HUDEP-2 (cell line): ENCODE data around the gene UNCX.

Experiments
- DNase-seq, 76 experiments: peaks; one replicate each; lab custom pipeline; 2025; ENCODE audit not compliant: unreplicated experiment in 76 of 76; lab: John Stamatoyannopoulos, UW

UNCX gene

DNA sequence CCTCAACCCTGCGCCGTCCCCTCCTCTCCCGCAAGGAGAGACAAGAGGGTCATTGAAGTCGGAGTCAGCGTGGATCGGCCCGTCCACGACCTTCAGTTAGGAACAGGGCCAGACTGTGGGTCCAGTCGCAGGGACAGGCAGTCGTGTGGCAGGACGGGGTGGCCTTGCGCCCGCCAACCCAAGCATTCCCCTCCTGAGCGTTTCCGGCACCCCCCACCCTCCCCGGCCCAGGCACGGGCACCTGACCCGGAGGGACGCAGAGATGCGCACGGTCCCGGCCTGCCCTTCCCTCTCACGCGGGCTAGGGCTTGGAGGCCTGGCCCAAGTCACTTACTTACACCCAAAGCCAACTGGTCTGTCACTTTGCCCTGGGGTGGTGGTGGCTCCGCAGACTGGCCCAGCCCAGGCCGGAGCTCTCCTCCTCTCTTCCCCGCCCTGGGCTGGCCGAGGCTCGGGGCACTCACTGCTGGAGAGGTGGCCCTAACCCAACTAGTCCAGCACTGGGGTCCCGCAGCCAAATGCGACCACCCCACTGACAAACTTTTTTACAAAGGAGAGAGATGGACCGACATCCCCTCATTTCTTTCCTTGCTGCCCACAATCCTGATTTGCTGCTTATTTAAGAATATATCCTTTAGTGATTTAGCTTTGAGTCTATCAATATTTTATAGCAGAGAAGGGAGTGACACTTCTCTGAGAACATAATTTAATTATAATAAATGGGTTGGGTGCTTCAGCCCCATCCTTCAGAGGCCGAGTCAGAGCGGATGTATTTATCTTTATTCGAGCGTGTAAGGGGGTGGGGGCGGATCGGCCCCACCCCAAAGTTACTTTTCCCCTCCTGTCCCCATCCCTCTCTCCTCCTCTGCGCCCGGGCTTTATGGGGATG is 1.2 kb upstream of the UNCX start:
- no peak for DNase-seq

DNA sequence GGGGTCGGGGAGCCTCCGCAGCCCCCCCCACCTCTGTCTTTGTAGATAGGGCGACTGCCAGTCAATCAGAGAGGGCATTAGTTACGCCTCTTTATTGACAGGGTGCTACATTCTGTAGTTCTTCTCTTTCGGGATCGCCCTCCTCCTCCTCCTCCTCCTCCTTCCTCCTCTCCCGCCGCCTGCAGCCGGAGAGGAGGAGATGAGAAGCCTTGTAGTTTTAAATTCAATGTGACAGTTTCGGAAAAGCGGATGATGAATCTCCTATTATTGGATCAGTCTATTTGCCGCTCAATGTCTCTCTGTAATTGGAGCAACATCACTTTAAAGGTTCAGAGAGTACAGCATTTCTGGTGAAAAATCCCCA is 587 bp upstream of the UNCX start:
- DNase-seq, result no peak

DNA sequence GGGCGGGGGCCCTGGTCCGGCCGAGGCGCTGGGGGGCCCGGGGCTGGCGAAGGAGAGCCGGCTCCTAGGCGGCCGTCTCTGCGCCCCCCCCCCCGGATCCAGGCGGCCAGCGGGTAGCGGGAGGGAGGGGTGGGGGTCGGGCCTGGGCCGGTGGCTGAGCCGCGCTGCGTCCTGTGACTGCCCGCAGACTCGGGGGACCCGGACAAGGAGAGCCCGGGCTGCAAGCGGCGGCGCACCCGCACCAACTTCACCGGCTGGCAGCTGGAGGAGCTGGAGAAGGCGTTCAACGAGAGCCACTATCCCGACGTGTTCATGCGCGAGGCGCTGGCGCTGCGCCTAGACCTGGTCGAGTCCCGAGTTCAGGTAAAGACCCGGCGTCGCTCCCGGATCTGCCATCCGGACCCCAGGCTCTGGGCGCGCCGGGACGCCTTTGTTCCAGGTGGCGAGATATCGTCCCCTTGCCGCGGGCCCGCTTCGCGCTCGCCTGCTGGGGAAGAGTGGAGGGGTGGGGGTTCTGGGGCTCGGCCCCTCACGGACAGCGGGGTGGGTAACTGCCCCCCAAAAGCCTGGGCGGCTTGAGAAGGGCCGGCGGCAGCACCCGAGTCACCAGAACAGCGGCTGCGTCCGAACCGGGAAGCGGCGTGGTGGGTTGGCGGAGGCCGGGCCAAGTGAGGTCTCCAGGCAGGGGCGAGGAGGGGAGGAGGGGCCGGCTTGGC is 819 bp downstream of the UNCX start:
- DNase-seq, result no peak

DNA sequence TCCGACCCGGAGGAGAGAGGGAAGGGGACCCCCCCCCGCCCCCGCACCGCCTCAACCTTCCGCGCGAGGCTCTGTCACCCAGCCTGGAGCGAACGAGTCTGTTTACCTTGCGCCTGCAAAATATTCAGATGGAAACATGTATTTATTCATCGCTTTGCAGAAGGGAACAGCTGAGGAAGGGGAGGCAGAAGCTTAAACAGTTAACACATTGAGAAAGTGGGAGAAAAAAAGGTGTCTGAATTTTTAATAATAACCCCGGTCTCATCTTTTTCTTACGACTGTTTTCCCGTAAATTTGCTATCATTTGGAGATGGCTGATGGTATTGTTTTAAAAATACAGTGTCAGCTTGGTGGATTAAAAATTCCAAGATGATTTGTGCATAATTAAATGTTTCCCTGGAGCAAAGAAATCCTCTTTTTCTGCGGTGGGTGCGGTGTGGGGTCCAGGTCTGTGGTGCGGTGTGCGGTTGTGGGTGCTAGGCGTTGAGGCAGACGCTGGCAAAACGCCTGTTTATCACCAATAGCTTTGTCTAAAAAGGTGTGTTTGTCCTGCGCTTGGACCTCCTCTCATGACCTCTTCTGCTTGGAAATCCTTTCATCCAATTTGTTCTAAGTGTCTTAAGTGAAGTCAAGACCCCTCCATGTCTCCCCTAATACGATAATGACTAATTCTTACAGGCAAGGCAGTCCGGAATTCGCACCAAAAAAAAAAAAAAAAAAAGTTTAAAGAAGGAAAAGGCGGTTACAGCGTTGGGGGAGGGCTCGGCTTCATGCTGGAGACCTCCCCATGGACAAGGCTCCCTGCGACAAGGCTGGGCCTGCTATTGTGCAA is 1.6 kb downstream of the UNCX start:
- DNase-seq, result no peak

DNA sequence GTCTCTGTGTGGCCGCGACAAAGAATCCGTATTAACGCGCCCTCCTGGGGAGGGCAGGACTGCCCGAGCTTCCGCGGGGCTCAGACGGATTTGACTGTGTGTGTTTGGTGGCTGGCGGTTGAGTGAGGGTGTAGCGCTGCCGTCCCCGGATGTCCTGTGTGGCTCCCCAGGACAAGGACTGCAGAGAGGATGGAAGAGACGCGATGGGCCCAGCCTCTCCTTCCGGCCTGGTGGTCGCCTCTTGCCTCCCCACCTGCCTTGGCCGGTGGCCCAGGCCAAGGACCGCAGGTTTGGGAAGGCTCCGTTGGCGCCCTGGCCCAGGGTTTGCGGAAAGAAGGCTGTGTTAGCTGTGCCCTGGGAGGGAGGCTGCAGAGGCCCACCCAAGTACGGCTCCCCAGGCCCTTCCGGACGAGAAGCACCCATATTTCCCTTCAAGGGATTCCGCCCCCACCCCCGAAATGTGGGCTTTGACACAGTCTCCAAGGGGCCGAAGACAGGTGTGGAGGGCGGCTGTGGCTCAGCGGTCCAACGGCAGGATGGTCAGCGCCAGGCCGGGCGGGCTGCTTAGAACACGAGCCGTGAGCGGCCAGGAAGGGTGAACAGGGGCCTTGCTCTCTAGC is 2.3 kb downstream of the UNCX start:
- DNase-seq, result no peak

DNA sequence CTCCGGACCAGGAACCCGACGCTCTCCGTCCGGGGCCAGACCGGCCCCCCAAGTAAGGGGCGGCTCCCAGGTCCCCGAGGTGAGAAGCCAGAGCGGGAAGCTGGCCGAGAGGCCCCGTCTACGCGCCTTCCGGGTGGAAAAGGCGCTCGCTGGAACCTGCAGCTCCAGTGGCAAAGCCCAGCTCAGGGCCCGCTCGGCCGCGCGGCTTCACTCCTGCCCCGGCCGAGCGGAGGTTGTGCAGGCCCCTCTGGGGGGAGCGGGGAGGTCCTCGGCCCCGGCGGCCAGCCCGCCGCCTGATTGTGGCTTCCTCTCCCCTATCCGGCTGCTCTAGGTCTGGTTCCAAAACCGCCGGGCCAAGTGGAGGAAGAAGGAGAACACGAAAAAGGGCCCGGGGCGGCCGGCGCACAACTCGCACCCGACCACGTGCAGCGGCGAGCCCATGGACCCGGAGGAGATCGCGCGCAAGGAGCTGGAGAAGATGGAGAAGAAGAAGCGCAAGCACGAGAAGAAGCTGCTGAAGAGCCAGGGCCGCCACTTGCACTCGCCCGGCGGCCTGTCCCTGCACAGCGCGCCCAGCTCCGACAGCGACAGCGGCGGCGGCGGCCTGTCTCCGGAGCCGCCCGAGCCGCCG is 2.9 kb downstream of the UNCX start:
- no peak for DNase-seq

DNA sequence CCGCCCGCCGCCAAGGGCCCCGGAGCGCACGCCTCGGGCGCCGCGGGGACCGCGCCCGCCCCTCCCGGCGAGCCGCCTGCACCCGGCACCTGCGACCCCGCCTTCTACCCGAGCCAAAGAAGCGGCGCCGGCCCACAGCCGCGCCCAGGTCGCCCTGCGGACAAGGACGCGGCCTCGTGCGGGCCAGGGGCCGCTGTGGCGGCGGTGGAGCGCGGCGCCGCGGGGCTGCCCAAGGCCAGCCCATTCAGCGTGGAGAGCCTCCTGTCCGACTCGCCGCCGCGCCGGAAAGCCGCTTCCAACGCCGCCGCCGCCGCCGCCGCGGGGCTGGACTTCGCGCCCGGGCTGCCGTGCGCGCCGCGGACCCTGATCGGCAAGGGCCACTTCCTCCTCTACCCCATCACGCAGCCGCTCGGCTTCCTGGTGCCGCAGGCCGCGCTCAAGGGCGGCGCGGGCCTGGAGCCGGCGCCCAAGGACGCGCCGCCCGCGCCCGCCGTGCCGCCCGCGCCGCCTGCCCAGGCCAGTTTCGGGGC is 3.5 kb downstream of the UNCX start:
- DNase-seq, result no peak

DNA sequence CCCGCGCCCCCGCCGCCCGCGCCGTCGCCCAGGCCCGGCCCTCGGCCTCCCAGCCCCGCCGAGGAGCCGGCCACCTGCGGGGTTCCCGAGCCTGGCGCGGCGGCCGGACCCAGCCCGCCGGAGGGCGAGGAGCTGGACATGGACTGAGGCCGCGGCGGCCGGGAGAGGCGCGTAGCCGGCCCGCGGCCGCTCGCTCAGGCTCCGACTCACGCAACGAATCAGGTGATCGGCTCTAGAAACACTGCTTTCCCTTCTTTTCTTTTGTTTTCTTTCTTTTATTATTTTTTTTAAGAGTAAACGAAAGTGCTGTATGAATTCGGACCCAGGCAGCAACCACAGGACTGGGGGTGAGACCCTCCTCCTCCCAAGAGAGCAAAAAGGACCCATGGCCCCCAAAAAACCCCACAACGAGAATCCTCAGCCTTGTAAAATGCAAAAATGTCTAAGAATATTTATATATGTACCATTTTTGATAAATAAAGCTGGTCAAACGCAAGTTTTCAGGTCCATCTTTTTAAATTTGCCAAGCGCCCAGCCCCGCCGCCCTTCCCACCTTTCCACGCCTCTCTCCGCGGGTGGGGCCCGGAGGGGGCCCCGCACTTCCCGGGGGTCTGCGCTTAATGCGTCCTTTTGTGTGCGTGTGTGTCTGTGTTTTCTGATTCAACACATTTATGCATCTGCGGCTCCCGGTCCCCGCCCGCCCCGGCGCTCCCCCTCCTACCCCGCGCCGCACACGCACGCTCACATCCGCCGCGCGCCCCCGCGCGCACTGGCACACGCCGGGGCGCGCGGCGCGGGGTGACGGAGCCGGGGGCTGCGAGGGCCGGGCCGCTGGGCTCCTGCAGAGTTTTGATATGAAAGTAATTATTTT is 4.4 kb downstream of the UNCX start:
- DNase-seq, result no peak

DNA sequence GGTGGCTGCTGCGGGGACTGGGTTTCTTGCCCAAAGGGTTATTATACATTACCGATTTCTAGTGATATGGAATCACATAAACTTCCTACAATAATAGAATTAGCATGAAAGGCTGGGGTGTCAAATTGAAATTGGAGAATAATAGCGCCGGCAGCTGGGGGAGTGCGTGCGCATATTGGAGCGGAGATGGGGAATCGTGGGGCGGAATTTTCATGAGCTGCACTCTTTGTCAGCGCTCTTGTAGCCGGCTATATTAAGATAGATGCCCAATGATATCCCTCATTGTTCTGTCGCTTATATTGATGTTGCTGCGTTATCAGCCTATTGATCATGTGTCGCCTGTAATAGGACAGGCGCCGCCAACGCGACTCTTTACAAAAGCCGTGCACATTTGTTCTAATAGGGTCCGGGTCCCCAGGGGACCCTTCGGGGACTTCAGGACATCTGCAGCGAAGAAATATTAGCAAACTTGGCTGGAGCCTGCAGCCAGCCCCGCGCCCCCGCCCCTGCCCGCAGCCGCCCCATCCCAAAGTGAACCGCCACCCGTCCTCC is 5.1 kb downstream of the UNCX start:
- no peak for DNase-seq

DNA sequence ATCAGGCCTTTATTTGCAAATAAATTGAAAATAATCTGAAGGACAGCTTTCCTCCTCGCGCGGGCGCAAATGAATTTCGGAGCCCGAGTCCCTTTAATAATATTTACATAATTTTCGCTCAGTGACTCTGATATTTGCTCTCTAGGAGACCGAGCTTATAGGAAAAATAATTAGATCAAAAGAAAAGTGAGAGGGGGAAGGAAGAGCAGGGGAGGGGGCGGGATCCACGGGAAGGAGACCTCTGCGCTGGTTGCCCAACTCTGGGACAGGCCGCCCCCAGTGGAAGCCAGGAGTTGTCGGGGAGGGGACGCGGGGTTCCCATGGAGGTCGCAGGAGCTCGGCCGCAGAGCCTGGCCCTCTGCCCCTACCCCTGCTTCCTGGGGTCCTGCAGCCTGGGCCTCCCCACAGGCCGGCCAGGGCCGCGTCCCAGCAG is 5.8 kb downstream of the UNCX start:
- no peak for DNase-seq

DNA sequence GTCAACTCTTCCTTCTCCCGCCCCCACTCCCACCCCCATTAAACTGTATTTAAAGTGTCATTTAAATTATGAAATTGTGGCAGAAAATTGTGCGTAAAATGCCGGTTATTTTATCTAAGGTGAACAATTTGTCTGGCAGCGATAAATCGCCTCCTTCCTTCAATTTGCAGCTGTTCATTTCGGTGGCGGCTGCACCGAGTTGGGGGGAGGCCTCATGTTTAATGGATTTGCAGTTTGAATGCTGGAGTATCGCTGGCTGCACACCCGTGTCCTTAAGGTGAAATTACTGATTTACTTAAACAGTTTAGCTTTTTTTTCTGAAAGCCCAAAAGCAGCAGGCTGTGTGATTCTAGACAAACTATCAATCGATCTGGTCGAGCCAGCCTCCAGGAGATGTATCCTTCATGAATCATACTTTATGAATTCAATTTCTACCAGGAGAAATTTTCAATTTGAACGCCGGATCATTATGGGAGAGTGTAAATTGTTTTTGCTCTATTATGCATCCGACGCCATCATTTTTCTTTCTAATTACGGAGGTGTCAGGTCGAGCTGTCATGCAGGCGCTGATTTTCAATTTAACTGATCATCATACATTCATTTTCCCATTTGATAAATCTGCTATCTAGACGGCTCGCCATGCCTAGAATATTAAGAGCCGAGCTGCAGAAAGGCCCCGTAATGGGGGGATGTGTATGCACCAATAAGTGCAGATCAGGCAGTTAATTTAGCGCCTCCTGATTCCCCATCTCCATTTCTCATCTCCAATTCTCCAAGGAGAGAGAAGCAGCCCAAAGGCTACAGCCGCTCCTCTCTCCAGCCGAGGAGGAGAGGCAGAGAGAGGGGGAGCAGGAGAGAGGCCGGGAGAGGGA is 6.5 kb downstream of the UNCX start:
- no peak for DNase-seq

DNA sequence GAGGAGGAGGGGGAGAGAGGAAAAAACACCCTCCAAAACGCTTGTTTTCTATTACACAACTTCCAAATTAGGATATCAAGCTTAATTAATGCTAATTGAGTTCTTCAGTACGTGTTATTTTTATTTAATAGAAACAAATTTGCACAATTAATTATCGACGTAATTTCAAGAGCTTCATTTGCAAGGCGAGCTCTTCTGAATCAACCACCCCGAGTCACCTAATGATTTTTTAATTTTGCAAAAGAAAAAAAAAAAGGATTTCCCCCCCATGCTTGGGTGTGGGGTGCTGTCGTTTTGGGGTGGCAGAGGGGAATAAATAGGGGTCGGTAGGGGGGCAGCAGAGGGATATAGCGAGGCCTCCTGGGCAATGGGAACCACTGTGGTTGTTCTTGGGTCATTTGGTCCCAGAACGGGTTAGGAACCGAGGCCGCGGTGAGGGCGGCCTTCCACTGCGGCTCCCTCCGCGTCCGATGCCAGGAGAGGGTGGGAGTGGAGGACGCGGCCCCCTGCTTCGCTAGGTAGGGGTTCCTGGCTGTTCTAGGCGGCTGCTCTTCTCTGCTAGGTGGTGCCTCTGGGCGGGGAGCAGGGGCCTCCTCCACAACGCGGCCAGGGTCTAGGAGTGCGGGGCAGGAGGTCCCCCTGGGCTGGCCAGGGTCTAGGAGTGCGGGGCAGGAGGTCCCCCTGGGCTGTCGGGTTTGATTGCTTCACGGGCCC is 7.3 kb downstream of the UNCX start:
- no peak for DNase-seq

DNA sequence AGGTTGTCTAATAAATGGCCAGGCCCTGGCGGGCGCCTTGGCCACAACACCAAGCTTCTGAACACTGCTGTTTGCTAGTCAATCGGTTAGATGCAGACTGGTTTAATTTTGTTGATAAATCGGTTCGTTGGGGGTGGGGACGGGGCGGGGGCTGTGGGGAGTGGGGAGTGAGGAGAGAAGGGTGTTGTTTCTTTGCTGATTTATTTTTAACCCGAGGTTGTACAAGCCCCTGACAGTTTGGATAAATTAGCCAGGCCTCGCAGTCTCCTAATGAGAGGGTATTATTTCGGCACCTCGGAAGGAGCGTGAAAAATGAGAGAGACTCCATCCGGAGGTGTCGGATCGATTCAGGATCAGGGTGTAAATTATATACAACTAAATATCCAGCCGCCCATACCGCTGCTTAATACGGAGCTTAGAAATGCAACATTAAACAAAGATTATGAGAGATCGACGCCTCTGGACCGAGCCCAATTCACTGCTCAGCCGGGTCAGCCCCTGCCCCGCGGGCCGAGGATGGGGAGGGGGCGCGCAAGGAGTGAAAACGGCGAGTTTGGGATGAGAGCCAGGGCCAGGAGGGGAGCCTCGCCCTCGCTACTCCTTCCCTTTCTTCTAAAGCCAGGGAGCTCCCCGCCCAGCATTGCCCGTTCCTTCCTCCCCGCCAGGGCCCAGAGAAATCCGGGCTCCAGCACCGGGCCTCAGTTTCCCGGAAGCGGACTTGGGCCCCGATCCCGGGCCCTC is 8.0 kb downstream of the UNCX start:
- DNase-seq, result no peak

DNA sequence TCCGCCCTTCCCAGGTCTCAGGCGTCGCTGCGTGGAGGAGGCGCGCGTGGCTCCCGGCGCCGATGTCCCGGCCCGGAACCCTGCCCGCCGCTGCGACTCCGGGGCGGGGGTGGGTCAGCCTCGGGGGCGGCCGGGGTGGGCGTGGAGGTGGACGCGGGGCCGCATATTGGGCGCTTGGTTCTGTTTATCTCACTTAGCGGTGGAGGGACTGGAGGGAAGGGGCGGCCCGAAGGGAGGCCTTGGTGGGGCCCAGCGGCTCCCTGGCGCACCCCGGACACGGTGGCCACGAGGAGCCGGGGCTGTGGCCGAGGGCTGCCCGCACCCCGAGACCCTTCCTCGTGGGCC is 8.6 kb downstream of the UNCX start:
- DNase-seq, result no peak

DNA sequence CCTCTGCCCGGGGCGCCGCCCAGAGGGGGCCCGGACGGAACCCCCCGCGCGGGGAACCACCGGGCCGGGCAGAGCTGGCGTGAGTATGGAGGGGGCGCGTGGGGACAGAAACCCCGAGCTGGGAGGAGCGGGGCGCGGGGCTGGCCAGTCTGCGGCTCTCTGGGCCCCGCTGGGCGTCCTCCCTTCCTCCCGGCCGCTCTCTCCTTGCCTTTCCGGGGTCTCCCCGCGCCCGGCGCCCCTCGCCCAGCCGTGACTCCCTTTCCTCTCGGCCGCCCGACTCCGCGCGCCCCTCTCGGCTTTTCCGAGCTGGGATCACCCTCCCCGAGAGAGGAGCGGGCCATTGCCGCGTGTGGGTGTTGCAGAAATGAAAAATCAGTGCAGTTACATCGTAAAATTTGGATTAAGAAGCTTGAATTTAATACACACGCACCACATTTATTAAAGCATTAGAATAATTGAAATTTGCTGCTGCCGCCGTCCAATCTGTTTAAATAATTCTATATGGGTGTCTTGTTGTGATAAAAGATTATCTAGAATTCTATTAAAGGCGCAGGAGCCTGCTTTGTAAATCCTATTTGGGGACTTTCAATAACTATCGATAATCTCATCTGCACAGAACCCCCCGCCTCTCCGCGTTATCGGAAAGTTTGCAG is 9.1 kb downstream of the UNCX start:
- DNase-seq, result no peak

DNA sequence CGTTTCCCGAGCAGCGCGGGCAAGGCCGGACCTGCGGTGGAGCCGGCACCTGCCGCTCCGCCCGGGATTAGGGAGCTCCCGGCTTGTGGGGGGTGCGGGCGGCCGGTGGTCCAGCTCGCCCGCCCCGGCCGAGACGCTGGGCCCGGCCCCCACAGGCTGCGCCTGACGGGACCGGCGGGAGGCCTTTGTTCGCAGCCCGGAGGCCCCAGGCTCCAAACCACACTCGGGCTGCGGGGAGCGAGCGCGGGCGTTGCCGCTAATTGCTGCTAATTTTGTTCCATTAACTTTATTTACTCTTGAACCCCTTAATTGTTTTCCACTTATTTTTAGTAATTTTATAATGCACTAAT is 9.6 kb downstream of the UNCX start:
- no peak for DNase-seq
